Right lung (tissue), 5 donors: ENCODE measurements around the gene PCDHGC3. TPM values are rescaled to one million over a fixed set of nuclear protein-coding genes. Genes with fewer than 3 reads are reported as not detected.

Source experiments
- DNase-seq, 2 donors: peaks; one replicate each; pipeline ENCODE4 v3.0.0-alpha.2; 2013
- polyA plus RNA-seq, 5 donors: library from polyadenylated mRNA; unstranded; fragments of 120-200 nt; gene quantifications; one replicate each; pipeline versions ENCODE4 v1.2.1 to v1.2.3, GENCODE V29; 2013; ENCODE audit warnings: inconsistent platforms in 1 of 5, low replicate concordance in 1 of 5; ENCODE audit not compliant: insufficient read length in 5 of 5, insufficient read depth in 1 of 5

Gene PCDHGC3
- polyA plus RNA-seq, 5 donors, result 102 to 151 (median 113) TPM

DNA sequence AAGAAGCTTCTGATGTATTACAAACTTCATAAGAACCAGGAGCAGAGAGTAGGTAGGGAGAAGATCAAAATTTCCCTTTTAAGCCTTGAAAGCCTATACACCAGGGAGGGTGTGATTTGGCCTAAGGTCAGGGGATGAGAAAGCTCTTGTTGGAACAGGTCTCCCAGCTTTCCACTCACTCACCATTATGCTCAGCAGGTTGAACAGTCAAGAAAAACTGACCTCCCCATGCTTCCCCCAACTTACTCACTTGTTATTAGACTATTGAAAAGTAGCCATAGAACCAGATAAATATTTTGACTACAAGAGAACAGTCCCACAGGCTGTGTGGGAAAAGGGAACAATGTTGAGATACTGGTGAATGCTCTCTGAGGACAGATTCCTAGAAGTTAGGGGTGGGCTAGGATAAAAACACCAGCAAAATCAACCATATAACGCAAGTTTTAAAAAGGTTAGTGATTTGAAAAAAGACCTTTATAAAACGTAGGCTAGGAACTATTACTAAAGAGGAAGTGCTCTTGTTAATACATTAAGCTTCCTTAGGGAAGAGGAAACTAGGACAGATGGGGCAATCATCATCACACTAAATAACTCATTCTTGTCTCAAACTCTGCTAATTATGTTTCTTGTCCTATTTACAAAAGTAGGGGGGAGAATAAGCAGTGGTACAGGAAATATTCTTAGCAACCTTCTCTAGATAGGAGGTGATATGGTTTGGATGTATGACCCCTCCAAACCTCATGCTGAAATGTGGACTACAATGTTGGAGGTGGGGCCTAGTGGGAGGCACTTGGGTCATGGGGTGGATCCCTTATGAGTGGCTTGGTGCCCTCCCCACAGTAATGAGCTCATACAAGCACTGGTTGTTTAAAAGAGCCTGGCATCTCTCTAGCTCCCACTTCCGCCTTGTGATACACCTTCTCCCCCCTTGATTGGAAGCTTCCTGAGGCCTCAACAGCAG is 44.1 kb downstream of the PCDHGC3 start:
- no peak for DNase-seq

DNA sequence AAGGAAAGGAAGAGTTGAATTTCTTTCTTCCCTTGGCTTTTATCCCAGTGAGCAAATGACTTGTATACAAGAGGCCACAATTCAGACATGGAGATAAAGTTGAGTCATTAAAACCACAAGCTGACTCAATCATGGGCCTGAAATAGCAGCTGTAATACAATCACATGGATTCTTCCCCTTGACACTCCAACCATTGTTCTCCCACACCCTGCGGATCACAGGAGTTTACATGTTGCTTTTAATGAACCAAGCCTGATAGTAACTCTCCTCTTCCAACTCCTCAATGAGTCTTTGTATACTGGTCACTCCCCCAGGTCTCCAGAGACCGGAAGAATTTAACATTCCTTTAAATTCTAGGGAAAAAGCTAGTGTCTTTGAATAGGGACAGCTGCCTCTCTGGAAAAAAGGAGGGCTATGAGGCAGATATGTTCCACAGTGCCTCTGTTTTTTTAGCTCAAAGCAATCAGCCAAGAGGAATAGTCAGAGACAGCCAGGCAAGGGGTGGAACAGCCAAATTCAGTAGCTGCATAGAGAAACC is 45.5 kb downstream of the PCDHGC3 start:
- DNase-seq, result peak; percentile 79 to 85

DNA sequence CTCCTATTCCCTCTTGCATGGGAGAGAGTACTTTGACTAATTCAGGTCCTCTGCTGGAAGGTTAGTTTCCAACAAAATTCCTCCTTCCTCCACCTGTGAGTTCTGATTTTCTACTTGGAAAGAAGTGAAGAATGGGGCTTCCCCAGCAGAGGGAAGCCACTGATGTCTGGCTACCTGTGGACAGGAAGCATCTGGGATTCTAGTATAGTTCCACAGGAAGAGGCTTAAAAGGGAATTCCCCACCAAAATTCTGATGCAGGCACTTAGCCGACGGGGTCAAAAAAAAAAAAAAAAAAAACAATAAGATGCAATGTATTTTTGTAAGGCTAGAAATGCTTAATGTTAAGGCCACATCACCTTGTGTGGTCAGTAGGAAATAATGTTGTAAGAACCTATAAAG is 46.5 kb downstream of the PCDHGC3 start:
- DNase-seq, result no peak

DNA sequence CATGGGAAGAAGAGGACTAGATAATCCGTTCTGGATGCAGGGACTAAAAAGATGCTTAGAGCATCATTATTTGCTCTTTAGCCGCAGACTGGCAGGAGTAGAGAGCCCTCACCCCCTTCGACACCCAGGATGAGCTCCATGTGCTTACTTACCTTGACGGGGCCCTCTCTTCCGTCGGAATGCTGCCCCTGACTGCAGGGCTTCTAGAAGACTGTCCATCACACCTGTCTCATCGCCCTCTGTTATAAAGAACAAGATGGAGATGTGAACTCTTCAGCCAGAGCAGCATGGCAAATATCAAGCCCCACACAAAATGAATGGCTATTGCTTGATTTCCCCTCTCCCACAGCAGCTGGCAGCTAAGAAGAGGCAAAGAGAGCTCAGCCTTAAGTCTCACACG is 48.2 kb downstream of the PCDHGC3 start:
- no peak for DNase-seq

DNA sequence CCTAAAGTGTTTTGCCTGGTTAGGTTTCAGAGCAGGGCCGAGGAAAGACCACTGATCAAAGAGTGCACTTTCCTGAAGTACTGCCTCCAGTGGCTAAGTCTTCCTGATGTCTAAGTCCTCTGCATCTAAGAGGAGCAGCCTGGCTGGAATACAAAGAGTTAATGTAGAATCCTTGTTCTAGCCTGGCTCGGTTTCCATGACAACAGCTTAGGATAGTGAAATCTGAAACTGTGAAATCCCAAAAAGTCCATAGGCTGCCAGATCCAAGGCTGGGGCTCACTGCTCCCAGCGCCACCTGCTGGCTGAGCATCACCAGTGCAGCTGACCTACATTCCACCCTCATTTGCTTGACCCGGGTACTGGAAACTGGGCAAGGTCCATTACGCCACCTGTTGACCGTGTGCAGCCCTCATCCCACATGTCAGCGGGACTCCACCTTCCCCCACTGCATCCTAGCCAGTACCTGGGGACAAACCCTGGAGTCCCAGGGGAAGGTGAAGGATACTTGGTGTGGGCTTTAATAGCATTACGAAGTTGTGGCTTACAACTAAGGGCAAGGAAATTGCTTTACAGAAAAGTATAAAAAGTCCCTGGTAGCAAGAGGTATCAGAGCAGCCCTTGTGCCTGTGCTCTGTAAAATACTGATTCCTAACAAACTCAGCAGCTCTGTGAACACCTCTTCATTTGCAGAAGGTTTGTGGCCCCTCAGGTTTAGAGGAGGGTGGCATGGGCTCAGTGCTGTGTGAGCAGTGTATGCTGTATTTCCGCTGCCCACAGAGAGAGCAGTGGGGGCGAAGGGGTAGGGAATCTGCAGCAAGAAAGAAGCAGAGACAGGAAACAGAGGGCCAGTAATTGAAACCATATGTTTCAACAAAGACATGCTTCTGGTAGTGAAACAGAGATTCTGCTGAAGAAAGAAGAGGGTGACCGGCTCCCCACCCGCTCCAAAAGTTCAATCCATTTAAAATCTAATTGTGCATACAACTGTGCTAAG is 49.1 kb downstream of the PCDHGC3 start:
- DNase-seq, result peak; percentile 94 to 96

DNA sequence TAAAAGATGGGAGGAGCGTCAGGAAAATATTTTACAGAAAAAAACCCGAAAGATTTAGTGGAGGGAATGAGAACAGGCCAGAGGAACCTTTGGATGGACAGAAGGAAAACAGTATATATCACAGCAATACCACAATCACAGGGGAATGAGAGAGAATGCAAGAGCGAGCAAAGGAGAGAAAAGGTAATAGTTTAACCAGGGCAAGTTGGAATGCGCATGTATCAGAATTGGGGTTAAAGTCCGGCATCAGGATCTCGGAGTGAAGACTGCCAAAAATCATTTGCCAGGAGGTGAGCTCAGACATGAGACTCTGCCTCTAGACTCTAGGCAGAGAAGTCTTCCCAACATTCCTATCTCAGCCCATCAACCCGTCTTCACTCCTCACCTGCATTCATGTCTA is 49.9 kb downstream of the PCDHGC3 start:
- no peak for DNase-seq

DNA sequence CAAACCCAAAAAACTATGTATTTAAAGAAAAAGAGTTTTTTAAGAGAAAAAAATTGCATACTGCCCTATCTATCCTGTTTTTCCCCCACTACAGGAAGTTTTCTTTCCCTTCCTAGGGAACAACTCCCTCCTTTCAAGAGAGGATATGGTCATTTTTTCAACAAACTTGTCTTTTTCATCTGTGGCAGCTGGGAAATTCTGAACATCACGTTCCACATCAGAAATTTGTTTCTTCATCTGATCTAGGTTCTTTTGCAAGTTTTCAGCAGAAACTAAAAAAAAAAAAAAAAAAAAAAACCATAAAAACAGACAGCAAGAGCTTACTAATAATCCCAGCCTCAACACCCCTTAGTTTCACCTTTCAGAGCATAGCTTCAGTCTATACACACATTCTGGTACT is 51.7 kb downstream of the PCDHGC3 start:
- peak in 1 of 2 donors; percentile 55 for DNase-seq

Other genes starting within 250 kb of the PCDHGC3 start
- 10 to 100 TPM in 3 of 5 donors, 1 to 10 TPM in 2; 9.4 to 13.2 (median 10.2) TPM for gene PCDHB15, start 230.6 kb upstream of the PCDHGC3 start, polyA plus RNA-seq
- under 1 TPM; 0.08 to 0.26 (median 0.17) TPM for gene SLC25A2, start 171.9 kb upstream of the PCDHGC3 start, polyA plus RNA-seq
- 100 to 1,000 TPM; 124 to 151 (median 140) TPM for gene TAF7, start 155.2 kb upstream of the PCDHGC3 start, polyA plus RNA-seq
- 1 to 10 TPM in 1 of 5 donors, under 1 TPM in 4; 0.50 to 1.0 (median 0.72) TPM for gene PCDHGA1, start 145.5 kb upstream of the PCDHGC3 start, polyA plus RNA-seq
- gene PCDHGA2, start 137.2 kb upstream of the PCDHGC3 start, polyA plus RNA-seq, result 1 to 10 TPM; 3.0 to 7.3 (median 4.2) TPM
- 1 to 10 TPM; 2.0 to 3.9 (median 2.8) TPM for gene PCDHGA3, start 132.1 kb upstream of the PCDHGC3 start, polyA plus RNA-seq
- 1 to 10 TPM; 1.2 to 1.7 (median 1.7) TPM for gene PCDHGB1, start 125.9 kb upstream of the PCDHGC3 start, polyA plus RNA-seq
- gene PCDHGA4, start 120.9 kb upstream of the PCDHGC3 start, polyA plus RNA-seq, result 1 to 10 TPM; 1.9 to 3.3 (median 2.4) TPM
- 1 to 10 TPM; 4.0 to 6.0 (median 4.3) TPM for gene PCDHGB2, start 116.0 kb upstream of the PCDHGC3 start, polyA plus RNA-seq
- gene PCDHGA5, start 111.8 kb upstream of the PCDHGC3 start, polyA plus RNA-seq, result 1 to 10 TPM; 2.7 to 4.5 (median 3.7) TPM
- 1 to 10 TPM; 2.0 to 3.0 (median 2.5) TPM for gene PCDHGB3, start 105.7 kb upstream of the PCDHGC3 start, polyA plus RNA-seq
- gene PCDHGA6, start 102.1 kb upstream of the PCDHGC3 start, polyA plus RNA-seq, result 1 to 10 TPM; 4.2 to 6.1 (median 4.6) TPM
- 1 to 10 TPM; 1.7 to 2.1 (median 1.9) TPM for gene PCDHGA7, start 93.2 kb upstream of the PCDHGC3 start, polyA plus RNA-seq
- gene PCDHGB4, start 88.3 kb upstream of the PCDHGC3 start, polyA plus RNA-seq, result 1 to 10 TPM; 3.1 to 5.0 (median 4.2) TPM
- 1 to 10 TPM in 1 of 5 donors, under 1 TPM in 4; 0.50 to 1.1 (median 0.74) TPM for gene PCDHGA8, start 83.3 kb upstream of the PCDHGC3 start, polyA plus RNA-seq
- 1 to 10 TPM; 6.8 to 8.5 (median 7.7) TPM for gene PCDHGB5, start 78.0 kb upstream of the PCDHGC3 start, polyA plus RNA-seq
- 1 to 10 TPM; 4.4 to 8.3 (median 5.7) TPM for gene PCDHGA9, start 73.2 kb upstream of the PCDHGC3 start, polyA plus RNA-seq
- 1 to 10 TPM; 6.4 to 9.3 (median 7.8) TPM for gene PCDHGB6, start 67.9 kb upstream of the PCDHGC3 start, polyA plus RNA-seq
- gene PCDHGA10, start 63.0 kb upstream of the PCDHGC3 start, polyA plus RNA-seq, result 1 to 10 TPM; 4.2 to 5.4 (median 4.5) TPM
- 10 to 100 TPM; 13.1 to 15.2 (median 13.9) TPM for gene PCDHGB7, start 58.3 kb upstream of the PCDHGC3 start, polyA plus RNA-seq
- gene PCDHGA11, start 54.9 kb upstream of the PCDHGC3 start, polyA plus RNA-seq, result 1 to 10 TPM; 2.7 to 4.4 (median 3.2) TPM
- gene PCDHGA12, start 45.5 kb upstream of the PCDHGC3 start, polyA plus RNA-seq, result 1 to 10 TPM; 2.3 to 4.3 (median 3.4) TPM
- 1 to 10 TPM; 1.5 to 2.7 (median 1.7) TPM for gene PCDHGC4, start 9.1 kb downstream of the PCDHGC3 start, polyA plus RNA-seq
- gene PCDHGC5, start 13.1 kb downstream of the PCDHGC3 start, polyA plus RNA-seq, result 1 to 10 TPM in 2 of 5 donors, under 1 TPM in 3; 0.76 to 1.2 (median 0.85) TPM
- 10 to 100 TPM; 43.3 to 54.3 (median 47.7) TPM for gene DIAPH1, start 143.0 kb downstream of the PCDHGC3 start, polyA plus RNA-seq
- 100 to 1,000 TPM in 4 of 5 donors, 10 to 100 TPM in 1; 95.5 to 120 (median 106) TPM for gene HDAC3, start 160.9 kb downstream of the PCDHGC3 start, polyA plus RNA-seq
- gene RELL2, start 161.0 kb downstream of the PCDHGC3 start, polyA plus RNA-seq, result under 1 TPM; 0.16 to 0.58 (median 0.37) TPM
- 10 to 100 TPM; 18.7 to 26.5 (median 19.1) TPM for gene FCHSD1, start 175.5 kb downstream of the PCDHGC3 start, polyA plus RNA-seq
- gene ARAP3, start 206.3 kb downstream of the PCDHGC3 start, polyA plus RNA-seq, result 10 to 100 TPM; 35.3 to 50.1 (median 42.3) TPM